GM15510 (cell line): ENCODE results near the gene LRRN2.

Experiments
- POLR2A ChIP-seq: IDR thresholded peaks from 3 replicates; pipeline ENCODE4 v1.6.1; 2011; ENCODE audit warnings: borderline replicate concordance; ENCODE audit not compliant: insufficient read length; ENCODE audit errors: extremely low read depth

Gene LRRN2

GRCh38 chr1:204645251-204645650, 40.3 kb downstream of the LRRN2 start:
- TF ChIP-seq POLR2A = no peak

- TF ChIP-seq POLR2A = no peak
Measured at GRCh38 chr1:204643503-204643902, 42.0 kb downstream of the LRRN2 start.

- no peak for TF ChIP-seq POLR2A
Measured at GRCh38 chr1:204641936-204642335, 43.6 kb downstream of the LRRN2 start.

GRCh38 chr1:204641455-204641854, 44.1 kb downstream of the LRRN2 start:
- TF ChIP-seq POLR2A = no peak

- TF ChIP-seq POLR2A = no peak
Measured at GRCh38 chr1:204640578-204640977, 45.0 kb downstream of the LRRN2 start.

- TF ChIP-seq POLR2A = no peak
Measured at GRCh38 chr1:204634260-204634910, 51.2 kb downstream of the LRRN2 start.

GRCh38 chr1:204633665-204634064, 51.9 kb downstream of the LRRN2 start:
- TF ChIP-seq POLR2A = no peak

GRCh38 chr1:204630132-204630905, 55.2 kb downstream of the LRRN2 start:
- TF ChIP-seq POLR2A = no peak

- TF ChIP-seq POLR2A = no peak
Measured at GRCh38 chr1:204628868-204629267, 56.7 kb downstream of the LRRN2 start.

- no peak for TF ChIP-seq POLR2A
Measured at GRCh38 chr1:204627436-204627835, 58.1 kb downstream of the LRRN2 start.

- TF ChIP-seq POLR2A = no peak
Measured at GRCh38 chr1:204626381-204626780, 59.2 kb downstream of the LRRN2 start.

GRCh38 chr1:204624631-204625216, 60.8 kb downstream of the LRRN2 start:
- no peak for TF ChIP-seq POLR2A

GRCh38 chr1:204623894-204624361, 61.6 kb downstream of the LRRN2 start:
- no peak for TF ChIP-seq POLR2A

GRCh38 chr1:204623365-204623893, 62.1 kb downstream of the LRRN2 start:
- no peak for TF ChIP-seq POLR2A

- TF ChIP-seq POLR2A = no peak
Measured at GRCh38 chr1:204621996-204622395, 63.5 kb downstream of the LRRN2 start.

GRCh38 chr1:204621396-204621795, 64.1 kb downstream of the LRRN2 start:
- no peak for TF ChIP-seq POLR2A

GRCh38 chr1:204619721-204620120, 65.8 kb downstream of the LRRN2 start:
- no peak for TF ChIP-seq POLR2A
